Thymus (tissue), 11 donors: Measurements from ENCODE around the gene CD209. TPM values are rescaled to one million over a fixed set of nuclear protein-coding genes. Genes with fewer than 3 reads are reported as not detected.

Experiments
- DNase-seq, 9 donors: peaks; one replicate each; pipeline ENCODE4 v3.0.0-alpha.2; 2013; ENCODE audit warnings: low spot score in 9 of 9, low read depth in 6 of 9, missing footprints in 1 of 9
- H3K27ac ChIP-seq, 2 donors: one replicate each; pipeline ENCODE4 v1.5.1; 2013; ENCODE audit warnings: control low read depth in 1 of 2, low read depth in 1 of 2, low read length in 1 of 2, mild to moderate bottlenecking in 1 of 2, moderate library complexity in 1 of 2
- H3K27me3 ChIP-seq, 2 donors: one replicate each; pipeline ENCODE4 v1.5.1; 2013; ENCODE audit warnings: low read length in 1 of 2; ENCODE audit not compliant: control insufficient read depth in 2 of 2, insufficient read depth in 1 of 2
- H3K36me3 ChIP-seq, 2 donors: one replicate each; pipeline ENCODE4 v1.5.1; 2013; ENCODE audit warnings: low read length in 1 of 2, mild to moderate bottlenecking in 1 of 2, moderate library complexity in 1 of 2; ENCODE audit not compliant: control insufficient read depth in 2 of 2, insufficient read depth in 2 of 2
- H3K4me1 ChIP-seq, 2 donors: one replicate each; pipeline ENCODE4 v1.5.1; 2013; ENCODE audit warnings: low read length in 2 of 2; ENCODE audit not compliant: control insufficient read depth in 2 of 2, insufficient read depth in 2 of 2
- H3K4me3 ChIP-seq, 2 donors: one replicate each; pipeline ENCODE4 v1.5.1; 2013; ENCODE audit warnings: low read length in 2 of 2, control low read depth in 1 of 2, mild to moderate bottlenecking in 1 of 2
- H3K9me3 ChIP-seq, 2 donors: one replicate each; pipeline ENCODE4 v1.5.1; 2013; ENCODE audit warnings: low read length in 1 of 2, mild to moderate bottlenecking in 1 of 2; ENCODE audit not compliant: control insufficient read depth in 2 of 2, insufficient read depth in 1 of 2
- WGBS: extraction: QIAGEN DNeasy Blood & Tissue Kit; methylation state at CpG from one replicate; pipeline ENCODE4 v1.1.7; 2013; 5-methylcytosine and 5-hydroxymethylcytosine counted together
- polyA plus RNA-seq: library from polyadenylated mRNA; stranded (reverse); fragments of 200-250 nt; gene quantifications from one replicate; pipeline ENCODE4 v1.2.3, GENCODE V29; 2013
- total RNA-seq: library from RNA; stranded (reverse); fragments of 120-200 nt; gene quantifications from one replicate; pipeline ENCODE4 v1.2.4, GENCODE V29; 2013
- donor health status: healthy.

The CD209 gene
- total and polyA plus RNA-seq, 2 donors, result 3.4 to 8.5 TPM

GRCh38 chr19:7788178-7788932, 41.0 kb upstream of the CD209 start:
- Histone ChIP-seq H3K36me3 (no peaks in the 10 kb centered on the region), H3K9me3 (peaks cover 0 to 2% of the 10 kb centered on the region in 2 donors), H3K27ac (no peak overlapping the region), H3K4me1 (peaks cover 0 to 6% of the 10 kb centered on the region in 2 donors), H3K4me3 (no peak overlapping the region), H3K27me3 (peaks cover 25 to 61% of the 10 kb centered on the region in 2 donors)
- no peak for DNase-seq
- WGBS, result 5% methylated on average over 67 of the region's 67 CpGs

DNA sequence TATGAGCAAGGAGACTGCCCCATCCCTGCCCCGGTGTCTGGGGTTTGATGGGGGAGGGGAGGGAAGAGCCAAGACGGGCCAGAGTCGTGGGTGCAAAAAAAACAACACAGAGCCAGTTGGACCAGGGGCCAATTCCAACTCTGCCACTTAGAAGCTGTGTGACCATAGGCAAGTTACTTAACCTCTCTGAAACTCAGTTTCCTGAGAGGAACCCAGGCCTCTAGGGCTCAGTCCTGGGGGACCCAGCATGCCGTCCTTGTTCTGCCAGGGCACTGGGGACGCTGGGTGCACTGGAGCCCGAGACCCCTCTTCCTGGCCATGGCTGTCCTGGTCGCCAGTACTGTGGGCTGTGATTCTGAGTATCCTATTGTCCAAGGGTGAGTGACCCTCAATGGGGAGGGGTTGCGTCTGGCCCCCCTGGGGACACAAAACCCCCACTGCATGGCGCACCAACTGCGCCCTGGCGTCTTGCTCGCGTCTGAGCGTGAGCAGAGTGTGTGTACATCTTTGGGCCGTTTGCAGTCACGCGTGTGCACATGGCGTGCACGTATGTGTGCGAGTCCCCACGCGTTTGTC, 40.4 kb upstream of the CD209 start:
- H3K4me1 ChIP-seq, result peaks cover 0 to 6% of the 10 kb centered on the region in 2 donors
- WGBS, result 21% methylated on average over 22 of the region's 22 CpGs
- H3K9me3 ChIP-seq, result no peaks in the 10 kb centered on the region
- H3K27ac ChIP-seq, result no peak overlapping the region
- DNase-seq, result no peak
- H3K4me3 ChIP-seq, result no peak overlapping the region
- no peaks in the 10 kb centered on the region for H3K36me3 ChIP-seq
- H3K27me3 ChIP-seq, result peaks cover 26 to 61% of the 10 kb centered on the region in 2 donors

GRCh38 chr19:7787141-7787540, 39.8 kb upstream of the CD209 start:
- DNase-seq, result no peak
- 35% methylated on average over 10 of the region's 10 CpGs for WGBS
- peaks cover 0 to 6% of the 10 kb centered on the region in 2 donors for H3K4me1 ChIP-seq
- peaks cover 26 to 61% of the 10 kb centered on the region in 2 donors for H3K27me3 ChIP-seq
- H3K9me3 ChIP-seq, result no peaks in the 10 kb centered on the region
- no peaks in the 10 kb centered on the region for H3K36me3 ChIP-seq
- no peak overlapping the region for H3K4me3 ChIP-seq
- no peak overlapping the region for H3K27ac ChIP-seq

DNA sequence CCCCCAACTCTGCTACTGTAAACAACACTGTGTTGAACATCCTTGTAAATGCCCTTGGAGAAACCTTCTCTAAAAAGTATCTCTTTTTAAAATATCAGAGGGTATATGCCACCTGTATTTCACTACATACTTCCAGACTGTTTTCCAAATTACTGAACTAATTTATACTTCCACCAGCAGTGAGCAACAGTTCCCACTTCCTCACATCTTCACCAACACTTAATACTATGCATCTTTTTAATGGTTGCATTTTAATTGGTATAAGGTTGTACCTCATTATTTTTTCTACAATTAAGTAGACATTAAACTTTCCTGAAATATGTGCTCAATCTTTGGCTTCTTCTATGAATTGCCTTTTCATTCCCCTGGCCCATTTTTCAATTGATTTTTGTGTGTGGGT, 37.5 kb upstream of the CD209 start:
- peaks cover 0 to 6% of the 10 kb centered on the region in 2 donors for H3K4me1 ChIP-seq
- H3K9me3 ChIP-seq, result no peaks in the 10 kb centered on the region
- H3K4me3 ChIP-seq, result no peak overlapping the region
- peaks cover 26 to 58% of the 10 kb centered on the region in 2 donors for H3K27me3 ChIP-seq
- H3K27ac ChIP-seq, result no peak overlapping the region
- no peaks in the 10 kb centered on the region for H3K36me3 ChIP-seq
- DNase-seq, result no peak

DNA sequence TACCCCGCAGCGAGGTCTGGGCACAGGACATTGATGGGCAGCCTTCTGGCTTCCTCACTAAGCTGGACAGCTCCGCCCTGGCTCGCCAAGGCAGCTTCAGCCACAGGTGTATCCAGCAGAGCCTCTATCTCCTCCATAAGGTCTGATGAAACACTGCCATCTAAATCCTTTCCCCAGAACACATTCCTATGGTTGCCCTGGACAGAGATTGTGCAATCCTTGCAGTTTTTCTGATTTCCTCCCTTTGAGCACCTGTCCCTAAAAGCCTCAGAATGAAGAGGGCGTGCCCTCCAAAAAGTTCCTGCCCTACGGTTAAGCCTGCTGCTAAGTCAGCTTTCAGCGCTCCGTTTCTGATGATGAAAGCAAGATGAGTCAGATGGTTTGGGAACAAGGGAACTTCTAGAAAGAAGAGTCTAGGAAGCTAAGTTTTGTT, 36.7 kb upstream of the CD209 start:
- H3K27ac ChIP-seq, result no peak overlapping the region
- DNase-seq, result no peak
- WGBS, result 47% methylated on average over 8 of the region's 8 CpGs
- peaks cover 20 to 50% of the 10 kb centered on the region in 2 donors for H3K27me3 ChIP-seq
- H3K9me3 ChIP-seq, result no peaks in the 10 kb centered on the region
- no peaks in the 10 kb centered on the region for H3K36me3 ChIP-seq
- peaks cover 0 to under 1% of the 10 kb centered on the region in 2 donors for H3K4me1 ChIP-seq
- no peak overlapping the region for H3K4me3 ChIP-seq

DNA sequence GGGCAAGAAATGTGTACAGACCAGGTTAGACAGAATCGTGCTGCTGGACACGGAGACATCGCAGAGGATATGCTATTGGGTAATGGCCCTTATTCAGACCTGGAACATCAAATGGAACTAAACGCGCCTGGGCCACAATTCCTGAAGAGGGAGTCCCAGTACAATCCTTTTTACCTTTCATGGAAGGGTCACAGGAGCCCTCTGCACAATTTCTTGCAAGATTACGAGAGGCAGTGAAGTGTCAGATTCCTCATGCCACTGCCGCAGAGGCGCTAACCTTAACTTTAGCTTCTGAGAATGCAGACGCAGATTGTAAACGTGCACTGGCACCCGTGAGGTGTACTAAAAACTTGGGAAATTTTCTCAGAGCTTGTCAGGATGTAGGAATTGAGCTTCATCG, 33.8 kb upstream of the CD209 start:
- WGBS, result 67% methylated on average over 12 of the region's 12 CpGs
- H3K4me3 ChIP-seq, result no peak overlapping the region
- H3K27ac ChIP-seq, result no peak overlapping the region
- H3K27me3 ChIP-seq, result peaks cover 4 to 22% of the 10 kb centered on the region in 2 donors
- DNase-seq, result no peak
- H3K4me1 ChIP-seq, result no peaks in the 10 kb centered on the region
- H3K36me3 ChIP-seq, result no peaks in the 10 kb centered on the region
- no peaks in the 10 kb centered on the region for H3K9me3 ChIP-seq

DNA sequence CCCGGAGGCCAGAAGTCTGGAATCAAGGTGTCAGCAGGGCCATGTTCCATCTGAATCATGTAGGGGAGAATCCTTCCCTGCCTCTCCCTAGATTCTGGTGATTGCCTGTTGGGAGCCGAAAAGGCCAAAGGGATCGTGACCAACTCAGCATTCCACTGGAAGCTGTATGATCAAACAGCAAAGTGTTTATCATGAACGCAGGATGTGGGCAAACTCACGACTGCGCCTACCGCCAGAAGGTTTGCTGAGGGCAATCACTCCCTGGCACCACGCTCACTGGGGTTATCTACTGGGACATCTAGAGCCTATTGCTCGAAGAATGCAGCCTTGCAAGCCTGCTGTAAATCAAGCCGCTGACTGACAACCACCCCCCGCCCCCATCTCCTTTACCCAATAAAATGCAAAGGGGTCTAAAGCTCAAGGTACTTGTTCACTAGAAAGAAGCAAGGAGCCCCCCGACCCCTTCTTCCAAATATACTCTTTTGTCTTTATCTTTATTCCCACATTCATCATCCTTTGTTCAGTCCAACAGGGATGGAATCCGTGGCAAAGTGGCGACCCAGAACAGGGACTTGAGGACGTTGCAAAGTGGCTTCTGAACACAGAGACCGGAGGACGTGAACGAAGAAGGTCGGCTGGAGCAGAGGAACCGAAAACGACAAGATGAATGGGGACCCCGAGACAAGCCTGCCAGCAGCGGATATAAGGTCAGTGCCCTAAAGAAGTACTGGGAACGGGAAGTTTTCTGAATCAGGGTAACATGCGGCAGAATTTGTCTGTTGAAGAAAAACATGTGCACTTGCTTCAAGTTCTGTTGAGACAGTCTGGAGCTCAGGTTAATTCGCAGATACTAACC, 32.5 kb upstream of the CD209 start:
- no peak for DNase-seq
- 90% methylated on average over 26 of the region's 26 CpGs for WGBS

GRCh38 chr19:7778081-7778480, 30.7 kb upstream of the CD209 start:
- 67% methylated on average over 5 of the region's 5 CpGs for WGBS
- no peak overlapping the region for H3K4me3 ChIP-seq
- H3K27me3 ChIP-seq, result peaks cover 0 to 14% of the 10 kb centered on the region in 2 donors
- DNase-seq, result no peak
- no peaks in the 10 kb centered on the region for H3K4me1 ChIP-seq
- H3K27ac ChIP-seq, result no peak overlapping the region
- no peaks in the 10 kb centered on the region for H3K36me3 ChIP-seq
- no peaks in the 10 kb centered on the region for H3K9me3 ChIP-seq

More for the DNA sequence above, 32.5 kb upstream of the CD209 start:
- no peak overlapping the region for H3K27ac ChIP-seq
- H3K27me3 ChIP-seq, result peaks cover 4 to 22% of the 10 kb centered on the region in 2 donors
- no peaks in the 10 kb centered on the region for H3K9me3 ChIP-seq
- no peaks in the 10 kb centered on the region for H3K4me1 ChIP-seq
- no peak overlapping the region for H3K4me3 ChIP-seq
- H3K36me3 ChIP-seq, result no peaks in the 10 kb centered on the region

DNA sequence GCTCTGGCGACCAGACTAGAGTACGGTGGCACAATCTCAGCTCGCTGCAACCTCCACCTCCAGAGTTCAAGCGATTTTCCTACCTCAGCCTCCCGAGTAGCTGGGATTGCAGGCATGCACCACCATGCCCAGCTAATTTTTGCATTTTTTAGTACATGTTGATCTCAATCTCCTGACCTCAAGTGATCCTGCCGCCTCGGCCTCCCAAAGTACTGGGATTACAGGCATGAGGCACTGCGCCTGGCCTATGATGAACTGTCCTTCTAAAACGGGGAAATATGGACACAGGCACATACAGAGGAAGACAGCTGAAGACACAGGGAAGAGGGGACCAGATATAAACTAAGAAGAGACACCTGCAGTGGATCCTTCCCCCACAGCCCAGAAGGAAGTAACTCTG, 28.4 kb upstream of the CD209 start:
- no peaks in the 10 kb centered on the region for H3K9me3 ChIP-seq
- H3K27me3 ChIP-seq, result peaks cover 0 to 7% of the 10 kb centered on the region in 2 donors
- H3K36me3 ChIP-seq, result no peaks in the 10 kb centered on the region
- no peak overlapping the region for H3K27ac ChIP-seq
- no peak for DNase-seq
- no peaks in the 10 kb centered on the region for H3K4me1 ChIP-seq
- 94% methylated on average over 9 of the region's 9 CpGs for WGBS
- no peak overlapping the region for H3K4me3 ChIP-seq
